GM18505 (cell line): ENCODE measurements around the gene SMURF2.
"Not testable (repeated sequence)": the region's sequence is repeated elsewhere in the genome, so short reads cannot be mapped to it uniquely, and the experiment has no call there.

Experiments
- ATAC-seq: cut with Tn5 transposase; IDR thresholded peaks from one replicate; pipeline ENCODE4 v1.9.1; 2021; ENCODE audit not compliant: unreplicated experiment
- POLR2A ChIP-seq: IDR thresholded peaks from 4 replicates; pipeline ENCODE4 v1.6.1; 2011; ENCODE audit warnings: borderline replicate concordance; ENCODE audit not compliant: insufficient read depth, insufficient read length; ENCODE audit errors: extremely low read depth

SMURF2 gene

DNA sequence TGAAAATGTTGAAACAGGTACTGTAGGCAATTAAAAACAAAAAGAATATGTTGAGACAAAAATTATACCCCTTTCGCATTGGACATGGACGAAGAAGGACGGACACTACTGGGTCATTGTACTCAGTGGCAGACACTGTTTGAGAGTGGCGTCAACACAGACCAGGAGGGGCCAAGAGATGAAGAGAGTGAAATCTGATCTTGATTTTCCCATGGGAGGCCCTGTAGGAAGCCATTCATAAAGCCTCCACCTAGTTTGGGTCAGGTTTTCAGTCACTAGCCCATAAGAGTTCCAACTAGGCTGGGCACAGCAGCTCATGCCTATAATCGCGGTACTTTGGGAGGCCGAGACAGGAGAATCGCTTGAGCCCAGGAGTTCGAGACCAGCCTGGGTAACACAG is 23.6 kb upstream of the SMURF2 start:
- TF ChIP-seq POLR2A, result no peak
- no peak for ATAC-seq

- no peak for ATAC-seq
- no peak for TF ChIP-seq POLR2A
Measured at GRCh38 chr17:64683796-64684195, 21.7 kb upstream of the SMURF2 start.

GRCh38 chr17:64682261-64683181 is 20.4 kb upstream of the SMURF2 start:
- no peak for TF ChIP-seq POLR2A
- ATAC-seq, result no peak

DNA sequence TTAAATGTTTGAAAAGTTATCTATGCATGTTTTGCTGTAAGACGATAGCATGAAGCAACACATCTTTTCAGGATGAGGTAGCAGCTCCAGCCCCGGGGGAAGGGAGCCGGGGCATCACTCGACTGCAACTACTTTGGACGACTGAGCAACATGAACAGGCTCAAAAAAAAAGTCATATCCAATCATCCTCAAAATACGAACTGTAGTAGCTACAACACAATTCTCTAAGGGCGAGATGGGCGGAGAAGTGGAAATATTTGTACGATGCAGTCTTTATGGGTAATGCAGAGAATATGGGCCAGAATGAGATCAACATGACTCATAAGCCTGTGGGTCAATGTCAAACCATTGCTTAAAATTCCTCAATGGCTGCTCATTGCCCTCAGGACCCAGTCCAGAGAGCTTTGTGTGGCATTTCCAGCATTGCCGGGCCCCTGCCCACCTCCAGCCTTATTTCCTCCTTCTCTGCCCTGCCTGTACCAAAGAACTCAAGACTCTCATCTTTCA is 17.7 kb upstream of the SMURF2 start:
- no peak for TF ChIP-seq POLR2A
- no peak for ATAC-seq

- ATAC-seq, result no peak
- TF ChIP-seq POLR2A, result no peak
Measured at GRCh38 chr17:64676763-64677162, 14.7 kb upstream of the SMURF2 start.

DNA sequence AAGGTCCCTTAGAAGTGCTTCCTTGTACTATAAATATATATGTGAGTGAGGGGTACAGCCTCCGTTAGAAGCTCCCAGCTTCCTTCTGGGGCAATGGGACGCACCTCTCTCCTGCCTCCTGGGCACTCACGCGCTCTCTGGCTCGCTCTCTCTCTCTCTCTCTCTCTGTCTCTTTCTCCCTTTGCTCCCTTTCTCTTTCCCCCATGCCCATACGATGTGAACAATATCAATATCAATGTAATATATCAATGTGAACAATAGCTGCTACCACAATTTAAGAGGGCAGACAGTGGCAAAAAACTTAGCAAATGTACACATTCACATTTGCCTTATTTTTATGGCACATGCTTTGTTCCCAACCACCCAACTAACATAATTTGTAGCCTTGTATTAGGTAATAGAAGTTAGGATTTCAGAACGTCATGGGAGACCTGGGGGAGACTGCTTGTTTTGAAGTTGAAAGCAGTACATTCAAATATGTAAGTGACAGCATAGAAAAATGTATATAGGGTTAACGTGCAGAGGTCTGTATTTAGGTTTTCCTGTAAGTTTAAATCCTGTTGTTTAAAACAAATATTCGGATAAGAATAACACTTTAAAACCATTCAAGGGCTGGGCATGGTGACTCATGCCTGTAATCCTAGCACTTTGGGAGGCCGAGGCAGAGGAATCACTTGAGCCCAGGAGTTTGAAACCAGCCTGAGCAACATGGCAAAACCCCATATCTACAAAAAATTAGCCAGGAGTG is 8.9 kb upstream of the SMURF2 start:
- ATAC-seq, result not testable (repeated sequence)

GRCh38 chr17:64667807-64668721 is 6.0 kb upstream of the SMURF2 start:
- ATAC-seq, result not testable (repeated sequence)

DNA sequence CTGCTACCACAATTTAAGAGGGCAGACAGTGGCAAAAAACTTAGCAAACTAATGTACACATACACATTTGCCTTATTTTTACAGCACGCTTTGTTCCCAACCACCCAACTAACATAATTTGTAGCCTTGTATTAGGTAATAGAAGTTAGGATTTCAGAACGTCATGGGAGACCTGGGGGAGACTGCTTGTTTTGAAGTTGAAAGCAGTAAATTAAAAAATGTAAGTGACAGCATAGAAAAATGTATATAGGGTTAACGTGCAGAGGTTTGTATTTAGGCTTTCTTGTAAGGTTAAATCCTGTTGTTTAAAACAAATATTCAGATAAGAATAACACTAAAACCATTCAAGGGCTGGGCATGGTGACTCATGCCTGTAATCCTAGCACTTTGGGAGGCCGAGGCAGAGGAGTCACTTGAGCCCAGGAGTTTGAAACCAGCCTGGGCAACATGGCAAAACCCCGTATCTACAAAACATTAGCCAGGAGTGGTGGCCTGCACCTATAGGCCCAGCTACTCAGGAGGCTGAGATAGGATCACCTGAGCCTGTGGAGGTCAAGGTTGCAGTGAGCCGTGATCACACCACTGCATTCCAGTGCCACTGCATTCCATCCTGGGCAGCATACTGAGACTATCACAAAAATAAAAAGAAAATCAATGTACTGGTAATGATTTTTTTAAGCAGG is 2.3 kb upstream of the SMURF2 start:
- not testable (repeated sequence) for ATAC-seq

- ATAC-seq, result not testable (repeated sequence)
Measured at GRCh38 chr17:64663836-64664235, 1.7 kb upstream of the SMURF2 start.

DNA sequence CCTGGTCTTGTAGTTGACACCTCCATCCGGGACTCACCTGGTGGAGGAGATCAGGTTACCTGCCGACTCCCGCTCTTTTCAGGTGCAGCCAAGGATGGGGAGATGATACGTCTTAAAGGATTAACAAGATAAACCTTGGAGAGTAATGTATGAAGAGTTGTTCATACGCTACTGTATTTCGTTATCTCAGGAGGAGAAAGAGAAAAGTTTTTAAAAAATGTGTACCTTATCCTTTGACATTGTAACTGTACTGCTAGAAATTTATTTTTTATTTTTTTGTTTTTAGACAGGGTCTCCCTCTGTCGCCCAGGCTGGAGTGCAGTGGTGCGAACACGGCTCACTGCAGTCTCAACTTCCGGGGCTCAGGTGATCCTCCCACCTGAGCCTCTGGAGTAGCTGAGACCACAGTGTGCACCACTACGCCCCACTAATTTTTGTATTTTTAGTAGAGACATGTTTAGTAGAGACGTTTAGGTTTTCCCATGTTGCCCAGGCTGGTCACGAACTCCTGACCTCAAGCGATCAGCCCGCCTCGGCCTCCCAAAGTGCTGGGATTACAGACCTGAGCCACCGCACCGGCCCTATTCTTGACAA is 764 bp upstream of the SMURF2 start:
- TF ChIP-seq POLR2A, result no peak
- no peak for ATAC-seq

GRCh38 chr17:64661726-64661975 is 456 bp downstream of the SMURF2 start:
- ATAC-seq, result peak; percentile 43
- no peak for TF ChIP-seq POLR2A

DNA sequence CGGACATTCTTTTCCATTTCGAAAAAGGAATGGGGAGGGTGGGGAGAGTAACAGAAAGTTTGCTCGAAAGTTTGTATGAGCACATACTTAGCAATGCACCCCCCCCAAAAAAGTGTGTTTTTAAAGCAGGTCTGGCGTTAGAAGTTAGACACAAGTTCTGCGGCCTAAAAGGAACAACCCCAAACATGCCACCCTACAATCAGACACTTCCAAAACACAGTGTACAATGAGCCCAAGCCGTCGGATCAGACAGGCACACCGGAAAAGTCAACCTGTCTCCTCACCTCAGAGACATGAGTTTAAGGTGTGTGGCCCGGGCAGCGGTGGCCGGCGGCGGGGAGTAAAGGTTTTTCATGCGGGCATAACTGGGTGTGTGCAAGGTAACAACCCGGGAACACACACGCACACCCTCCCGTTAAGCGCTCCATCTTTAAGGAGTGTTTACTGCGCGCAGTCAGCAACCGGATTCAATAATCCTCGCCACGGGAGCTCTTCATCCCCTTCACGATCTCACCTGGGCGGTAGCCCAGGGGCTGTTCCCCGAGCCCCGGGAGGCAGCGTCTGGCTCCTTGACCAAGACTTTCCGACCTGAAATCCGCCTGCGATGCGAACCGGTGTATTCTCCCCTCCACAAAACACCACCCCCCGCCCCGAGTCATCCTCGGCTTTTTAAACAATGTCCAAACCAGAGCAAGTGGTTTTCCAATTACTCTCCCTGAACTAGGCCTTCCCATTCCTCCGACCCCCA is 955 bp downstream of the SMURF2 start:
- peak; percentile 3 for ATAC-seq

- not testable (repeated sequence) for ATAC-seq
Measured at GRCh38 chr17:64660195-64660977, 1.7 kb downstream of the SMURF2 start.
